Brain microvascular endothelial cell (primary cell): ENCODE data around the gene CLEC16A.

Experiments
- DNase-seq: peaks from one replicate; pipeline ENCODE4 v3.0.0-alpha.2; 2020
- H3K27ac ChIP-seq: fragments of 250-450 bp; sonication (Bioruptor Pico); 2 replicates; pipeline ENCODE4 v1.5.1; 2020; ENCODE audit warnings: mild to moderate bottlenecking, moderate library complexity
- H3K27me3 ChIP-seq: fragments of 250-450 bp; sonication (Bioruptor Pico); replicated peaks from 2 replicates; pipeline ENCODE4 v1.5.1; 2020; ENCODE audit warnings: mild to moderate bottlenecking
- H3K36me3 ChIP-seq: fragments of 250-450 bp; sonication (Bioruptor Pico); replicated peaks from 2 replicates; pipeline ENCODE4 v1.5.1; 2020; ENCODE audit warnings: mild to moderate bottlenecking
- H3K4me3 ChIP-seq: 2 replicates; pipeline ENCODE4 v1.5.1; 2011; ENCODE audit warnings: low read depth, mild to moderate bottlenecking, control low read depth, low read length, moderate library complexity
- CTCF ChIP-seq: IDR thresholded peaks from 2 replicates; pipeline ENCODE4 v1.5.1; 2011; ENCODE audit warnings: low read depth, mild to moderate bottlenecking, moderate library complexity, low read length, control low read depth, inconsistent platforms; ENCODE audit errors: missing control alignments
- in situ Hi-C: cut with HindIII; loops from 2 replicates; pipeline ENCODE4 v1.10.0; 2017; ENCODE audit warnings: low sequenced_read_pairs, low pct_ligation_motif_present

CLEC16A gene

GRCh38 chr16:11138769-11139325, 194.5 kb downstream of the CLEC16A start:
- Histone ChIP-seq H3K27me3 (no peaks in the 10 kb centered on the region), H3K36me3 (no peaks in the 10 kb centered on the region), H3K27ac (no peak overlapping the region), H3K4me3 (no peak overlapping the region)
- no peak for DNase-seq
- TF ChIP-seq CTCF: no peak
- in situ Hi-C loops: no loop called here

GRCh38 chr16:11139326-11140097, 195.1 kb downstream of the CLEC16A start:
- Histone ChIP-seq H3K27ac (peak overlapping the region; percentile 7), H3K4me3 (no peak overlapping the region), H3K36me3 (no peaks in the 10 kb centered on the region), H3K27me3 (no peaks in the 10 kb centered on the region)
- in situ Hi-C loops: no loop called here
- no peak for TF ChIP-seq CTCF
- DNase-seq: peak; percentile 58

- in situ Hi-C loops: no loop called here
- H3K27me3 ChIP-seq: no peaks in the 10 kb centered on the region
- H3K27ac ChIP-seq: peak overlapping the region; percentile 7
- no peak for TF ChIP-seq CTCF
- no peaks in the 10 kb centered on the region for H3K36me3 ChIP-seq
- H3K4me3 ChIP-seq: no peak overlapping the region
- no peak for DNase-seq
Measured at GRCh38 chr16:11140098-11140375, 195.7 kb downstream of the CLEC16A start.

GRCh38 chr16:11140466-11140865, 196.1 kb downstream of the CLEC16A start:
- no peak for TF ChIP-seq CTCF
- Histone ChIP-seq H3K36me3 (no peaks in the 10 kb centered on the region), H3K27ac (no peak overlapping the region), H3K4me3 (no peak overlapping the region), H3K27me3 (no peaks in the 10 kb centered on the region)
- no peak for DNase-seq
- in situ Hi-C loops: no loop called here

GRCh38 chr16:11140867-11141266, 196.5 kb downstream of the CLEC16A start:
- in situ Hi-C loops: no loop called here
- no peaks in the 10 kb centered on the region for H3K27me3 ChIP-seq
- no peak for TF ChIP-seq CTCF
- no peak overlapping the region for H3K27ac ChIP-seq
- no peaks in the 10 kb centered on the region for H3K36me3 ChIP-seq
- no peak overlapping the region for H3K4me3 ChIP-seq
- DNase-seq: no peak
